HEK293 (cell line): ENCODE data around the gene GP9.

Experiments
- CTCF ChIA-PET: fragments of 350-600 bp; formaldehyde crosslinking; extraction: SDS; loops from one replicate; lab custom pipeline; 2021; ENCODE audit warnings: antibody characterized with exemption; lab: Yijun Ruan, JAX
- POLR2A ChIA-PET: fragments of 300-600 bp; formaldehyde crosslinking; extraction: SDS; loops from one replicate; lab custom pipeline; 2020; ENCODE audit warnings: antibody characterized with exemption, inconsistent platforms; lab: Yijun Ruan, JAX
- H3K27ac ChIP-seq: fragments of 200-500 bp; sonication (Bioruptor generic); 2 replicates; pipeline ENCODE4 v1.5.1; 2014; ENCODE audit warnings: low read depth, low read length, control low read depth, inconsistent platforms; ENCODE audit errors: extremely low read depth
- H3K36me3 ChIP-seq, 2 experiments: fragments of 200-500 bp in 1 of 2; sonication (Bioruptor generic) in 1 of 2; 1 replicate in 1 of 2; 2 replicates in 1 of 2; pipeline ENCODE4 v1.5.1; 2014 to 2017; ENCODE audit warnings: inconsistent platforms in 2 of 2, low read length in 2 of 2; ENCODE audit not compliant: control insufficient read depth in 2 of 2, insufficient read depth in 1 of 2
- H3K4me1 ChIP-seq: fragments of 200-500 bp; sonication (Bioruptor generic); 2 replicates; pipeline ENCODE4 v1.5.1; 2014; ENCODE audit warnings: mild to moderate bottlenecking, low read length, inconsistent platforms; ENCODE audit not compliant: control insufficient read depth, insufficient read depth
- H3K4me3 ChIP-seq: 2 replicates; pipeline ENCODE4 v1.5.1; 2011; ENCODE audit warnings: low read depth, mild to moderate bottlenecking, control low read depth, low read length, moderate library complexity
- H3K9me3 ChIP-seq: fragments of 200-500 bp; sonication (Bioruptor generic); 2 replicates; pipeline ENCODE4 v1.5.1; 2014; ENCODE audit warnings: low read depth, low read length, inconsistent platforms; ENCODE audit not compliant: control insufficient read depth, insufficient read depth
- CTCF ChIP-seq: fragments of 450-650 bp; formaldehyde crosslinking; IDR thresholded peaks from 2 replicates; pipeline ENCODE4 v1.5.1; 2016; ENCODE audit warnings: missing biosample characterization, missing genetic modification characterization
- EGR2 ChIP-seq: fragments of 450-650 bp; formaldehyde crosslinking; IDR thresholded peaks from 2 replicates; pipeline ENCODE4 v1.5.1; 2016; ENCODE audit warnings: low read depth, missing biosample characterization, missing genetic modification characterization
- KLF1 ChIP-seq: fragments of 450-650 bp; formaldehyde crosslinking; IDR thresholded peaks from 2 replicates; pipeline ENCODE4 v1.5.1; 2016; ENCODE audit warnings: missing biosample characterization, missing genetic modification characterization
- KLF10 ChIP-seq: fragments of 450-650 bp; IDR thresholded peaks from 2 replicates; pipeline ENCODE4 v1.5.1; 2018; ENCODE audit warnings: missing biosample characterization, mild to moderate bottlenecking, missing genetic modification characterization
- KLF16 ChIP-seq: fragments of 450-650 bp; formaldehyde crosslinking; IDR thresholded peaks from 2 replicates; pipeline ENCODE4 v1.5.1; 2017; ENCODE audit warnings: missing biosample characterization, missing genetic modification characterization
- KLF9 ChIP-seq: fragments of 450-650 bp; formaldehyde crosslinking; IDR thresholded peaks from 2 replicates; pipeline ENCODE4 v1.5.1; 2016; ENCODE audit warnings: missing biosample characterization, missing genetic modification characterization, low read depth
- SCRT2 ChIP-seq: fragments of 450-650 bp; formaldehyde crosslinking; IDR thresholded peaks from 2 replicates; pipeline ENCODE4 v1.5.1; 2016; ENCODE audit warnings: missing biosample characterization, missing genetic modification characterization
- SP7 ChIP-seq: fragments of 450-650 bp; formaldehyde crosslinking; IDR thresholded peaks from 2 replicates; pipeline ENCODE4 v1.5.1; 2016; ENCODE audit warnings: missing biosample characterization, missing genetic modification characterization
- ZBTB11 ChIP-seq: fragments of 450-650 bp; formaldehyde crosslinking; conservative IDR thresholded peaks from 2 replicates; pipeline ENCODE4 v1.5.1; 2016; ENCODE audit warnings: low read depth, missing biosample characterization, missing genetic modification characterization
- ZBTB49 ChIP-seq: fragments of 450-650 bp; formaldehyde crosslinking; IDR thresholded peaks from 2 replicates; pipeline ENCODE4 v1.5.1; 2016; ENCODE audit warnings: missing biosample characterization, missing genetic modification characterization, low read depth
- ZNF169 ChIP-seq: fragments of 450-650 bp; formaldehyde crosslinking; IDR thresholded peaks from 2 replicates; pipeline ENCODE4 v1.5.1; 2016; ENCODE audit warnings: missing biosample characterization, missing genetic modification characterization
- ZNF174 ChIP-seq: fragments of 450-650 bp; formaldehyde crosslinking; IDR thresholded peaks from 2 replicates; pipeline ENCODE4 v1.5.0; 2017; ENCODE audit warnings: missing biosample characterization, mild to moderate bottlenecking, missing genetic modification characterization
- ZNF175 ChIP-seq: fragments of 450-650 bp; formaldehyde crosslinking; IDR thresholded peaks from 2 replicates; pipeline ENCODE4 v1.5.1; 2016; ENCODE audit warnings: missing biosample characterization, missing genetic modification characterization
- ZNF184 ChIP-seq: fragments of 450-650 bp; IDR thresholded peaks from 2 replicates; pipeline ENCODE4 v1.5.1; 2018; ENCODE audit warnings: missing biosample characterization, mild to moderate bottlenecking, missing genetic modification characterization
- ZNF302 ChIP-seq: fragments of 450-650 bp; formaldehyde crosslinking; IDR thresholded peaks from 2 replicates; pipeline ENCODE4 v1.5.1; 2016; ENCODE audit warnings: missing biosample characterization, missing genetic modification characterization, low read depth
- ZNF362 ChIP-seq: fragments of 450-650 bp; formaldehyde crosslinking; IDR thresholded peaks from 2 replicates; pipeline ENCODE4 v1.5.1; 2016; ENCODE audit warnings: missing biosample characterization, missing genetic modification characterization
- ZNF404 ChIP-seq: fragments of 450-650 bp; formaldehyde crosslinking; IDR thresholded peaks from 2 replicates; pipeline ENCODE4 v1.5.1; 2017; ENCODE audit warnings: missing biosample characterization, missing genetic modification characterization
- ZNF488 ChIP-seq: fragments of 450-650 bp; formaldehyde crosslinking; IDR thresholded peaks from 2 replicates; pipeline ENCODE4 v1.5.1; 2016; ENCODE audit warnings: missing biosample characterization, missing genetic modification characterization
- ZNF510 ChIP-seq: fragments of 450-650 bp; formaldehyde crosslinking; IDR thresholded peaks from 2 replicates; pipeline ENCODE4 v1.5.1; 2018; ENCODE audit warnings: mild to moderate bottlenecking, missing genetic modification characterization, missing biosample characterization; ENCODE audit not compliant: insufficient replicate concordance
- ZSCAN30 ChIP-seq: fragments of 450-650 bp; IDR thresholded peaks from 2 replicates; pipeline ENCODE4 v1.5.1; 2018; ENCODE audit warnings: missing biosample characterization, mild to moderate bottlenecking, missing genetic modification characterization, moderate library complexity

The GP9 gene

GRCh38 chr3:129015388-129016105 lies 45.0 kb upstream of the GP9 start (continued):
- TF ChIP-seq ZNF362 (tag by site-specific recombination) (no peak), KLF16 (tag by site-specific recombination) (no peak), KLF9 (no peak), ZNF302 (tag by site-specific recombination) (no peak), ZNF184 (tag by site-specific recombination) (no peak), SCRT2 (tag by site-specific recombination) (no peak), ZNF404 (no peak), ZSCAN30 (tag by site-specific recombination) (no peak), ZNF174 (tag by site-specific recombination) (no peak), ZNF169 (tag by site-specific recombination) (no peak), ZBTB49 (tag by site-specific recombination) (no peak)

- no peaks in the 10 kb centered on the region for H3K9me3 ChIP-seq
- H3K36me3 ChIP-seq, result no peaks in the 10 kb centered on the region
- ChIA-PET POLR2A (interaction anchor here (0.6 to 0.7 kb wide), 2 partner anchors 103 to 233 kb away, joined by 3 read pairs; partner anchors contain the start of gene COPG1), CTCF (interaction anchor here (0.8 to 3.5 kb wide), 4 partner anchors 11 to 46 kb away, joined by 3 to 22 read pairs (median 10); no protein-coding TSS in a partner anchor)
- no peaks in the 10 kb centered on the region for H3K4me1 ChIP-seq
- no peak overlapping the region for H3K4me3 ChIP-seq
- H3K27ac ChIP-seq, result no peak overlapping the region
- TF ChIP-seq EGR2 (tag by site-specific recombination), result 0 out of 2 replicates have a peak, but pooled peaks have one; percentile 17
- TF ChIP-seq KLF10 (tag by site-specific recombination), result no peak
- TF ChIP-seq KLF1 (tag by site-specific recombination), result no peak
- no peak for TF ChIP-seq ZBTB11 (tag by site-specific recombination)
- TF ChIP-seq ZNF510 (tag by site-specific recombination), result no peak
- no peak for TF ChIP-seq ZNF175 (tag by site-specific recombination)
- no peak for TF ChIP-seq ZBTB49 (tag by site-specific recombination)
- no peak for TF ChIP-seq ZNF488 (tag by site-specific recombination)
- TF ChIP-seq CTCF (tag by site-specific recombination), result peak; percentile 10; the same call in 1 of the 2 replicates
- TF ChIP-seq SP7, result no peak
These were observed 44.2 kb upstream of the GP9 start for GRCh38 chr3:129016356-129016719.
